ENCODE measurements around the gene ZNF800.

The ZNF800 gene

DNA sequence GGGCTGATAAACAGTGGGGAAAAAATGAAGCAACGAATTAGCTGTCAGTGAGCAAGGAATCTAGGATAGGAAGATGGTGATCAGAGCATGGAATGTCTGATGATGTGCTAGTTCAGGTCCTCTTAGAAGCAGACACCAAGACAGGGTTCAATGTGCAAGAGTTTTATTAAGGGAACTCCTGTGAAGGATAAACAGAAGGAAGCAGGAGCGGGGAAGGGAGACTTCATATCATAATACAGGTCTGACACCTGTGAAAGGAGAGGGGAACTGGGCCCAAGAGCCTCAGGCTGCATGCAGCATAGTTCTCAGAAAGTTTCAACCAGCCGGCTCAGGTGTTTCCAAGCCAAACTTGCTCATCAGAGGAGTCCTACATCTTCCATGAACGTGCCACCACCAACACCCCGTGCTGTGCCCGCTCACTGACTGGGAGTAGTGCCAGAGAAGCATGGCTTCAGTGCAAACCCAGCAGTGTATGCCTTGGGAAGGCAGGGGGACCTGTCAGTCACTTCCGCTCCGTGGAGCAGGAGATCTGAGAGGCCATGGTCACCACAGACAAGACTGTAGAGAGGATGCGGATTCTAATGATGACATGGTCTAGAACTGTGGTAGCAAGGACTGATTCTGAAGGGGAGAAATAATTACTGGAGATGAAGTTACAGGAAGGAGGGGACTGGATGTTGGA lies 45.8 kb downstream of the ZNF800 start:
- DNase-seq = no peak

- DNase-seq = no peak
These were observed 49.9 kb downstream of the ZNF800 start for GRCh38 chr7:127342596-127342995.

- DNase-seq = no peak
These were observed 54.4 kb downstream of the ZNF800 start for GRCh38 chr7:127338122-127338521.

DNA sequence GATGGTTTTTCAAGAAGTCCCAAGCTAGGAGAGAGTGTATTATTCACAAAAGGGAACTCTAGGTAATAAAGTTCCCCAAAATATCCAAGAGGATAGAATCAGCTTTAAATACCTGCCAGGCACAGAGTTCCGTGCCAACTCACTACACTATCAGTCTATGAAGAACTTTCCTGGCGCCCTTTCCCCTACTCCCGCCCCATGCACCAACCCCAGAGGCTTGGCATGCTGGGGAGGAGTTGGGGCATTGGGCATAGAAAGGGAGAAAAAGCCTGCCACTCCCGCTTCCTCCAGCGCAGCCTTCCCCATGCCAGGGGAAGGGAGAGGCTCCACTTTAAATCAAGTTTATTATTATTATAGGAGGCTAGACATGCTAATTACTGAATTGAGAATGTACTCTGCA lies 54.9 kb downstream of the ZNF800 start:
- DNase-seq = no peak

- DNase-seq = no peak
These were observed 56.0 kb downstream of the ZNF800 start for GRCh38 chr7:127336458-127336857.

DNA sequence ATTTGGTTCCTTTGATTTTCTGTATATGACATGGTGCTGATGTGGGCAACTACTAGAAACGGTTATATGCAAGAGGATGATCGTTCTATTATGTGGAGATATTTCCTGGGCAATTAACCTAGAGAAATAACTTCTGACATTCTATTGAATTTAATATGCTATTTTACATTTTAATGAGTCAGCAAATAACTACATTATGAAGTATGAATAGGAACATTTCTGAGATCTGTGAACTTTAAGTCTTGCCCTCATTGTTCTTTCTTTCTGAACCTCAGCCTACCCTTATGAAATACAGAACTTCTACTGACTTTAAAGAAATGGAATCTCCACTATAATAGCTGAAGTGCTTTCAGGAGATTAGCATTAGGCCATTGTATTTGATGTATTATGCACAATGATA lies 59.6 kb downstream of the ZNF800 start:
- no peak for DNase-seq

- no peak for DNase-seq
These were observed 62.4 kb downstream of the ZNF800 start for GRCh38 chr7:127330070-127330469.

DNA sequence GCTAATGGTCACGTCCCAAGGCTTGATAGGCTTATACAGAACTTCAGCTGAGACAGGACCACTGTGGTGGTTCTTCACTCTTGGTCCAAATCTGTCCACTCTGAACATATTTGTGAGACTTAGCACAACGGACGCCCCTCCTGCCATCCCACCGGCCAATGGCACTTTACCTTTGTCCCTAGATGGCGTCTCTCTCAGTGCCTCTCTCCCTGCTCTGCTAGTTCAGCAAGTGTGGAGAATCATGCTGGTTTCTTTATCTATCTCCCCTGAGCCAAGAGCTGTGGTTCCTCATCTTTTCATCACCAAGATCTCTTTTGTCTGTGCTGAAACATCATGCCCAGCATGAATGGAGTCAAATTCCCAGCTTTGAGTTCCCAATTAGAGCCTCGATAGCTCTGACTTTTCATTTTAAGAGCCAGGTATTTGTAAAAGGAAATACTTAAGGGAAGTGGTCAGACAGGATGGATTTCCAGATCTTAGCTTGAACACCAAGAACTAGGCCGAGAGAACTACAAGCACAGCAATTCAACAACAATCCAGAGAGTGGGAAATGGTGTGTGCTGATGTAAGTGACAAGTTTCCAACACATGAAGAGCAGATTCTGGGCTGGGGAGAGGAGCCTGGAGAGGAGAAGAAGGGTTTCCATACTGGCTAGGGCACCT lies 69.5 kb downstream of the ZNF800 start:
- no peak for DNase-seq

DNA sequence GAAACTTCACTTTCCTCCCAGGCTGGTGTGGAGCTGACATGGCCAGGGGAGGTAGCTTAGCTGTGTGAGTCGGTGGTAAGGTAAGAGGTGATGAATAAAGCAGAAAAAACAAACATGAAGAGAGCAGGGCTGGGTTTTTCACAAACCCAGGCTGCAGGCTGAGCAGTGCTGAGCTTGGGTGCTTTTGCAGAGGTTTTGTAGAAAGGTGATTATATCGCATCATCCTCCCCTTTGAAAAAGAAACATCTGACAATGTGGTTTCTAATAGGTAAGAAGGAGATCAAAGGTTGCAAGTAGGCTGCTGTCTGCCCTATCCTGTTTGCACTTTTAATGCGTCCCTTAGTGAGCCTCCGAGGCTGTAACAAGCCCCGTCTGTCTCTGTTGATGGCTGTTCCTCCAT lies 70.2 kb downstream of the ZNF800 start:
- peak; percentile 48 for DNase-seq

DNA sequence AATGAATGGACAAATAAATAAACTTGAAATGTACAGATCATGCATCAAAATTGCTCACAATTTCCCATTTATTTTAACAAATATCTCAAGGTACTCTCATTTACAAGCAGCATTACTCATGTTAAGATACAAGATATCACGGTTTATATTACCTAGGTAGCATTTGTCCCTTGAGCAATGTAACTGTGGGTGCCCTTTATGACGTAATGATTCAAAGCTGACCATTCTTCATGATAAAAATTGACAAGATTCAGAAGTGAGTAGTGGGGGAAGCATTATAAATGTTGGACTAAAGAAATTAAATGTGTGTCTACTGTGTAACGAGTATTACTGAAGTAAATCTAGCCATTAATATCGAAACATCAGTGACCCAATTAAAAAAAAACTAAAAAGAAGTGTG lies 71.5 kb downstream of the ZNF800 start:
- DNase-seq = no peak
